Measurements from ENCODE around the gene GPC5. TPM values are rescaled to one million over a fixed set of nuclear protein-coding genes. Genes with fewer than 3 reads are reported as not detected.

The GPC5 gene
- total and polyA plus RNA-seq, 2 of the 13 experiments (the other 11 are each of a cell fraction or from before 2014, with no cell fraction given), result 0.02 to 0.07 TPM

GRCh38 chr13:91470084-91470621, 71.7 kb downstream of the GPC5 start:
- BruUV-seq (replicated peaks), result no TSS peak
- 0% methylated on average over 4 of the region's 4 CpGs for WGBS (ENCODE audit: low lambda C conversion rate)
- H4K20me1 ChIP-seq (ENCODE audit: insufficient read depth, low read length), result no peaks in the 10 kb centered on the region
- H3K4me2 ChIP-seq (ENCODE audit: low read depth, low read length), result no peak overlapping the region
- in situ Hi-C loops (cut with HindIII; ENCODE audit: extremely low pct_ligation_motif_present, low pct_unique_long_range_greater_than_20kb), result no loop called here
- H3K9ac ChIP-seq (ENCODE audit: insufficient read depth, low read depth, low read length), result no peak overlapping the region
- no peaks in the 10 kb centered on the region for H3K79me2 ChIP-seq (ENCODE audit: insufficient read depth, low read length)
- ChIA-PET CTCF (ENCODE audit: low intra/inter-chr PET ratio, low total read pairs) (no interaction called here), POLR2A (no interaction called here)
- H3K4me3 ChIP-seq (replicated peaks in 1 of 3; ENCODE audit: insufficient read depth in 1 of 3, low read depth in 2 of 3, low read length in 3 of 3), result no peak overlapping the region
- intact Hi-C loops (cut with micrococcal nuclease; ENCODE audit: unreplicated experiment), result no loop called here
- H3K27ac ChIP-seq (ENCODE audit: extremely low read length, insufficient read depth, low read length), result no peak overlapping the region
- H3K9me3 ChIP-seq (ENCODE audit: low read length), result no peaks in the 10 kb centered on the region
- H3K27me3 ChIP-seq (ENCODE audit: control insufficient read depth in 1 of 2, insufficient read depth in 2 of 2, low read length in 2 of 2), result no peaks in the 10 kb centered on the region
- FAIRE-seq (no peak), DNase-seq (ENCODE audit: low spot score) (no peak), ATAC-seq (no peak)
- H3K36me3 ChIP-seq (replicated peaks in 1 of 2; ENCODE audit: control insufficient read depth in 1 of 2, insufficient read depth in 2 of 2, low read length in 2 of 2), result no peaks in the 10 kb centered on the region
- H3K4me1 ChIP-seq (ENCODE audit: insufficient read depth, low read length), result no peaks in the 10 kb centered on the region
- no peak for TF ChIP-seq GATAD2A (CRISPR knock-in tag; IDR thresholded peaks at IDR 0.05)
- TF ChIP-seq ZNF512B (CRISPR knock-in tag; IDR thresholded peaks at IDR 0.05; ENCODE audit: borderline replicate concordance), result no peak
- TF ChIP-seq ZNF577 (CRISPR knock-in tag; IDR thresholded peaks at IDR 0.05; ENCODE audit: borderline replicate concordance, low read depth), result no peak
- no peak for TF ChIP-seq ATAD3A (CRISPR knock-in tag; IDR thresholded peaks at IDR 0.05)
- H2AFZ ChIP-seq (ENCODE audit: low read length), result no peak overlapping the region

- Histone ChIP-seq H3K27ac (ENCODE audit: extremely low read length, insufficient read depth, low read length) (no peak overlapping the region), H2AFZ (ENCODE audit: low read length) (no peak overlapping the region), H3K9ac (ENCODE audit: insufficient read depth, low read depth, low read length) (no peak overlapping the region), H3K9me3 (ENCODE audit: low read length) (no peaks in the 10 kb centered on the region), H3K79me2 (ENCODE audit: insufficient read depth, low read length) (no peaks in the 10 kb centered on the region), H3K4me3 (replicated peaks in 1 of 3; ENCODE audit: insufficient read depth in 1 of 3, low read depth in 2 of 3, low read length in 3 of 3) (no peak overlapping the region), H3K4me2 (ENCODE audit: low read depth, low read length) (no peak overlapping the region), H3K4me1 (ENCODE audit: insufficient read depth, low read length) (no peaks in the 10 kb centered on the region), H4K20me1 (ENCODE audit: insufficient read depth, low read length) (no peaks in the 10 kb centered on the region), H3K27me3 (ENCODE audit: control insufficient read depth in 1 of 2, insufficient read depth in 2 of 2, low read length in 2 of 2) (no peaks in the 10 kb centered on the region), H3K36me3 (replicated peaks in 1 of 2; ENCODE audit: control insufficient read depth in 1 of 2, insufficient read depth in 2 of 2, low read length in 2 of 2) (no peaks in the 10 kb centered on the region)
- intact Hi-C loops (cut with micrococcal nuclease; ENCODE audit: unreplicated experiment) (no loop called here), in situ Hi-C loops (cut with HindIII; ENCODE audit: extremely low pct_ligation_motif_present, low pct_unique_long_range_greater_than_20kb) (no loop called here)
- FAIRE-seq, result no peak
- ChIA-PET CTCF (ENCODE audit: low intra/inter-chr PET ratio, low total read pairs) (no interaction called here), POLR2A (no interaction called here)
- TF ChIP-seq ZBTB42 (CRISPR knock-in tag; IDR thresholded peaks at IDR 0.05) (no peak), SPEN (CRISPR knock-in tag; IDR thresholded peaks at IDR 0.05; ENCODE audit: low read depth) (no peak), CREM (IDR thresholded peaks at IDR 0.05) (no peak), CREM (CRISPR knock-in tag; IDR thresholded peaks at IDR 0.05) (no peak), RELA (CRISPR knock-in tag; IDR thresholded peaks at IDR 0.05) (no peak)
- ATAC-seq, result no peak
- WGBS (ENCODE audit: low lambda C conversion rate), result 5% methylated on average over 3 of the region's 3 CpGs
- DNase-seq (ENCODE audit: low spot score), result no peak
- BruUV-seq (replicated peaks), result no TSS peak
These were observed 72.3 kb downstream of the GPC5 start for GRCh38 chr13:91470681-91471080.

All from HepG2 (cell line).